HepG2 (cell line): Measurements from ENCODE around the gene LRRC27. TPM values are rescaled to one million over a fixed set of nuclear protein-coding genes. Genes with fewer than 3 reads are reported as not detected.

Experiments
- ATAC-seq: fragments of 200-7000 bp; cut with Tn5 transposase; 3 replicates; pipeline ENCODE4 v1.9.1; 2020; ENCODE audit warnings: mild to moderate bottlenecking, moderate library complexity
- BruUV-seq: library from RNA; stranded (reverse); fragments of 400-500 nt; replicated peaks from 2 replicates; lab custom pipeline; 2021; lab: Mats Ljungman, UMichigan
- CTCF ChIA-PET: fragments of 300-600 bp; formaldehyde crosslinking; extraction: SDS; loops from one replicate; lab custom pipeline; 2021; ENCODE audit warnings: low total read pairs, inconsistent platforms, low intra/inter-chr PET ratio; lab: Yijun Ruan, JAX
- POLR2A ChIA-PET: fragments of 350-600 bp; sonication (Branson Sonifier 250); formaldehyde crosslinking; loops from one replicate; lab custom pipeline; 2020; ENCODE audit warnings: antibody characterized with exemption, inconsistent platforms; lab: Yijun Ruan, JAX
- DNase-seq: peaks from one replicate; pipeline ENCODE4 v3.0.0-alpha.2; 2015; ENCODE audit warnings: low spot score
- FAIRE-seq: peaks from 3 replicates; lab custom pipeline; 2011; peaks lifted over from hg19 to GRCh38; lab: Jason Lieb, UNC
- H2AFZ ChIP-seq: one replicate; pipeline ENCODE4 v1.6.1; 2011; ENCODE audit warnings: low read length, inconsistent platforms
- H3K27ac ChIP-seq: fragments of 300-600 bp; 3 replicates; pipeline ENCODE4 v1.8.0; 2011; ENCODE audit warnings: mixed run types, mild to moderate bottlenecking, mixed read lengths, low read length, inconsistent platforms; ENCODE audit not compliant: insufficient read depth; ENCODE audit errors: extremely low read length
- H3K27me3 ChIP-seq, 2 experiments: fragments of 200-600 bp in 1 of 2; 2 replicates in 1 of 2; 3 replicates in 1 of 2; pipeline versions ENCODE4 v1.6.0 to v1.8.0; 2011; ENCODE audit warnings: low read length in 2 of 2, mild to moderate bottlenecking in 2 of 2, moderate library complexity in 2 of 2, inconsistent platforms in 1 of 2; ENCODE audit not compliant: insufficient read depth in 2 of 2, control insufficient read depth in 1 of 2
- H3K36me3 ChIP-seq, 2 experiments: fragments of 200-600 bp in 1 of 2; replicated peaks in 1 of 2; 2 replicates in 1 of 2; 3 replicates in 1 of 2; pipeline versions ENCODE4 v1.5.1 to v1.8.0; 2011; ENCODE audit warnings: low read length in 2 of 2, inconsistent platforms in 1 of 2; ENCODE audit not compliant: insufficient read depth in 2 of 2, control insufficient read depth in 1 of 2
- H3K4me1 ChIP-seq: 2 replicates; pipeline ENCODE4 v1.5.1; 2012; ENCODE audit warnings: low read length, inconsistent platforms; ENCODE audit not compliant: insufficient read depth
- H3K4me2 ChIP-seq: 2 replicates; pipeline ENCODE4 v1.6.0; 2011; ENCODE audit warnings: low read depth, low read length, inconsistent platforms
- H3K4me3 ChIP-seq, 3 experiments: fragments of 200-600 bp in 1 of 3; sonication (generic), shearing (Covaris generic) in 1 of 3; replicated peaks in 1 of 3; 2 replicates each; pipeline ENCODE4 v1.5.1; 2011 to 2016; ENCODE audit warnings: low read length in 3 of 3, inconsistent platforms in 2 of 3, low read depth in 2 of 3, mild to moderate bottlenecking in 2 of 3, control low read depth in 1 of 3, mixed read lengths in 1 of 3; ENCODE audit not compliant: insufficient read depth in 1 of 3
- H3K79me2 ChIP-seq: one replicate; pipeline ENCODE4 v1.6.1; 2011; ENCODE audit warnings: low read length, inconsistent platforms; ENCODE audit not compliant: insufficient read depth
- H3K9ac ChIP-seq: 2 replicates; pipeline ENCODE4 v1.6.0; 2011; ENCODE audit warnings: mild to moderate bottlenecking, low read depth, low read length, inconsistent platforms; ENCODE audit not compliant: insufficient read depth
- H3K9me3 ChIP-seq: 2 replicates; pipeline ENCODE4 v1.5.1; 2012; ENCODE audit warnings: mild to moderate bottlenecking, low read length
- H4K20me1 ChIP-seq: 2 replicates; pipeline ENCODE4 v1.6.0; 2011; ENCODE audit warnings: inconsistent platforms, mild to moderate bottlenecking, low read length, moderate library complexity; ENCODE audit not compliant: insufficient read depth
- AGO2 ChIP-seq: fragments of 200-400 bp; formaldehyde crosslinking; optimal IDR thresholded peaks from 2 replicates; pipeline ENCODE3; 2017; ENCODE audit warnings: mild to moderate bottlenecking, low read depth, low read length, moderate library complexity
- AKAP8 ChIP-seq: sonication (generic); formaldehyde crosslinking; IDR thresholded peaks from 2 replicates; pipeline ENCODE4 v1.5.1; 2020; ENCODE audit warnings: mild to moderate bottlenecking, missing genetic modification reagents
- CENPBD1 ChIP-seq: sonication (generic); formaldehyde crosslinking; IDR thresholded peaks from 2 replicates; pipeline ENCODE4 v1.8.0; 2022; ENCODE audit warnings: missing genetic modification reagents, low read depth, mild to moderate bottlenecking, borderline replicate concordance
- CREB1 ChIP-seq, 2 experiments: fragments of 450-650 bp in 1 of 2; IDR thresholded peaks; 2 replicates each; pipeline ENCODE4 v1.6.1; 2016 to 2017; ENCODE audit warnings: control low read depth in 1 of 2, mild to moderate bottlenecking in 1 of 2, missing compliant biosample characterization in 1 of 2, missing genetic modification characterization in 1 of 2
- HNRNPL ChIP-seq: fragments of 200-400 bp; formaldehyde crosslinking; IDR thresholded peaks from 2 replicates; pipeline ENCODE4 v1.6.1; 2017; ENCODE audit warnings: mild to moderate bottlenecking, low read depth, low read length
- NKX3-1 ChIP-seq: sonication (generic); formaldehyde crosslinking; IDR thresholded peaks from 2 replicates; pipeline ENCODE4 v1.5.0; 2020; ENCODE audit warnings: missing genetic modification reagents
- PCBP1 ChIP-seq: fragments of 200-400 bp; formaldehyde crosslinking; IDR thresholded peaks from 2 replicates; pipeline ENCODE4 v1.6.1; 2017; ENCODE audit warnings: mild to moderate bottlenecking, low read depth, low read length, borderline replicate concordance
- SP140L ChIP-seq: sonication (generic); formaldehyde crosslinking; IDR thresholded peaks from 2 replicates; pipeline ENCODE4 v1.4.0; 2020; ENCODE audit warnings: missing genetic modification reagents, borderline replicate concordance
- SRSF1 ChIP-seq: fragments of 200-400 bp; formaldehyde crosslinking; optimal IDR thresholded peaks from 2 replicates; pipeline ENCODE3; 2017; ENCODE audit warnings: mild to moderate bottlenecking, low read depth, low read length, moderate library complexity
- ZBTB37 ChIP-seq: sonication (generic); formaldehyde crosslinking; IDR thresholded peaks from 2 replicates; pipeline ENCODE4 v1.4.0; 2020; ENCODE audit warnings: mild to moderate bottlenecking, missing genetic modification reagents
- ZNF17 ChIP-seq: sonication (generic); formaldehyde crosslinking; IDR thresholded peaks from 2 replicates; pipeline ENCODE4 v1.5.0; 2020; ENCODE audit warnings: mild to moderate bottlenecking, missing genetic modification reagents
- ZNF207 ChIP-seq: fragments of 450-650 bp; IDR thresholded peaks from 2 replicates; pipeline ENCODE4 v1.6.1; 2016; ENCODE audit warnings: antibody characterized with exemption, borderline replicate concordance
- ZNF333 ChIP-seq: sonication (generic); formaldehyde crosslinking; IDR thresholded peaks from 2 replicates; pipeline ENCODE4 v1.4.0; 2020; ENCODE audit warnings: mild to moderate bottlenecking, missing genetic modification reagents, borderline replicate concordance
- ZSCAN25 ChIP-seq: sonication (generic); formaldehyde crosslinking; IDR thresholded peaks from 2 replicates; pipeline ENCODE4 v1.8.0; 2022; ENCODE audit warnings: mild to moderate bottlenecking, missing genetic modification reagents
- ZSCAN31 ChIP-seq: sonication (generic); formaldehyde crosslinking; IDR thresholded peaks from 2 replicates; pipeline ENCODE4 v1.5.0; 2020; ENCODE audit warnings: low read depth, mild to moderate bottlenecking, missing genetic modification reagents
- WGBS: methylation state at CpG from one replicate; pipeline ENCODE4 v1.1.6; 2017; ENCODE audit warnings: low lambda C conversion rate; 5-methylcytosine and 5-hydroxymethylcytosine counted together
- in situ Hi-C: cut with HindIII; loops from 2 replicates; pipeline ENCODE4 v1.10.0; 2017; ENCODE audit warnings: low pct_unique_long_range_greater_than_20kb; ENCODE audit not compliant: extremely low pct_ligation_motif_present
- intact Hi-C: fragments of 100-400 bp; cut with micrococcal nuclease; formaldehyde crosslinking; loops from one replicate; pipeline ENCODE4 v1.10.0; 2022; ENCODE audit not compliant: unreplicated experiment
- polyA plus RNA-seq, 8 experiments: library from polyadenylated mRNA; depleted of rRNA in 3 of 8; stranded (reverse) in 7 of 8; unstranded in 1 of 8; fragments of >200 nt; fragmentation: Illumina TruSeq in 4 of 8; extraction: Trizol in 4 of 8; gene quantifications; 2 replicates each; pipeline versions ENCODE4 v1.2.1 to v1.2.3, GENCODE V29; 2011 to 2016; ENCODE audit warnings: low read depth in 4 of 8, missing spikeins in 1 of 8, mixed read lengths in 1 of 8; ENCODE audit not compliant: insufficient read depth in 1 of 8
- total RNA-seq, 5 experiments: library from RNA; depleted of rRNA; stranded (reverse); fragments of >200 nt; fragmentation: Illumina TruSeq; extraction: Trizol; gene quantifications; 2 replicates each; pipeline ENCODE4 v1.2.3, GENCODE V29; 2016; ENCODE audit warnings: low read depth in 1 of 5

The LRRC27 gene
- total and polyA plus RNA-seq, 2 of the 13 experiments (the other 11 are each of a cell fraction or from before 2014, with no cell fraction given) = 4.2 to 4.6 TPM

- POLR2A ChIA-PET = no interaction called here
- no TSS peak for BruUV-seq
- intact Hi-C loops = no loop called here
- H3K27me3 ChIP-seq = peaks cover 8 to 28% of the 10 kb centered on the region in 2 experiments; a peak in 3 of 5 replicates
- peak overlapping the region; percentile 82; the same call in 1 of the 2 replicates for H3K4me2 ChIP-seq
- H3K36me3 ChIP-seq = no peaks in the 10 kb centered on the region; a peak in 1 of 5 replicates
- DNase-seq (no peak), ATAC-seq (no peak), FAIRE-seq (no peak)
- H3K27ac ChIP-seq = no peak overlapping the region
- in situ Hi-C loops = no loop called here
- peak overlapping the region; percentile 75; the same call in 1 of the 2 replicates for H3K9ac ChIP-seq
- H3K4me3 ChIP-seq = peak overlapping the region in 1 of 3 experiments; percentile 75; a peak in 1 of 6 replicates
- H3K9me3 ChIP-seq = no peaks in the 10 kb centered on the region
- WGBS = 48% methylated on average over 7 of the region's 12 CpGs
- CTCF ChIA-PET = no interaction called here
- H4K20me1 ChIP-seq = no peaks in the 10 kb centered on the region
- H3K4me1 ChIP-seq = peaks cover 52% of the 10 kb centered on the region
- no peak overlapping the region for H2AFZ ChIP-seq
- H3K79me2 ChIP-seq = no peaks in the 10 kb centered on the region
- TF ChIP-seq ZBTB37 (no peak), NKX3-1 (CRISPR knock-in tag) (no peak), SP140L (no peak), ZNF17 (CRISPR knock-in tag) (no peak), CREB1 (IDR thresholded peaks at IDR 0.05) (no peak), CREB1 (CRISPR knock-in tag; IDR thresholded peaks at IDR 0.05) (no peak), HNRNPL (peak; percentile 85; the same call in 1 of the 2 replicates), PCBP1 (no peak), ZSCAN25 (CRISPR knock-in tag) (peak; percentile 50; the same call in 1 of the 2 replicates), SRSF1 (peak; percentile 8), AGO2 (peak; percentile 12), ZNF333 (CRISPR knock-in tag) (0 out of 2 replicates have a peak, but pooled peaks have one; percentile 10), ZSCAN31 (CRISPR knock-in tag) (no peak), CENPBD1 (CRISPR knock-in tag) (no peak), AKAP8 (0 out of 2 replicates have a peak, but pooled peaks have one; percentile 27), ZNF207 (no peak)
- TF ChIP-seq, all 625 proteins: peak for 6
These were observed 63.1 kb downstream of the LRRC27 start for GRCh38 chr10:132394936-132395703.
